GM21717 (cell line): ENCODE results near the gene BMPER.

ENCODE experiments used
- ATAC-seq: cut with Tn5 transposase; IDR thresholded peaks from one replicate; pipeline ENCODE4 v1.9.1; 2021; ENCODE audit warnings: mild to moderate bottlenecking, moderate library complexity; ENCODE audit not compliant: unreplicated experiment

Gene BMPER

DNA sequence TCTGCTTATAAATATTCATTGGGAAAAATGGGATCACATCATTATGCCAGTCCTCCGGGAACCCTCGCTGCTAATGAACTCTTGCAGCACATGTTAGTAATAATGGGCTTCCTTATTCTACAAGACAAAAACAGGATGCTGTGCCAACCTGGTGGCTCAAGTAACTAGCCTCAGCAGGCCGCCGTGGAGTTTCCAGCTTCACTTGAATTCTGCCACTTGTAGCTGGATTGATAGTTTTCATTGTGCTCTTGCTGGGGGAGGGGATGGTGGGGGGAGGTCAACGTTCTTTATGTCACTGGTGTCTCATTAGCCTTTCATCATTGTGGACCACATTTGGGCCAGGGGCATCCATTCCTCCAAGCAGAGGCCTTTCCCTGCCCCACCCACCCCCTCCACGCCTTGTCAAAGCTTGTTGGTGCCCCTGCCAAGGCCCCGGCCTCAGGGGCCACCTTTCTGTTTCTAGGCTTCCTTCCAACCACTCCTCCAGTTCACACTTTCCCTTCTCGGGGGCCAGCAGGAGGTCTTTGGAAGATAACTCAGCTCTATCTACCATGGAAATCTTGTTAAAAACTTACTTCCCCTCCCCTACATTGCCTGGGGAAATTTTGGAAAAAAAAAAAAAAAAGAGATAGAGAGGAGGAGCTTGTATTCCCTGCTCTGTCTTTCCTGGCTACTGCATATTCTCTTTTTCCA is 153.9 kb downstream of the BMPER start:
- no peak for ATAC-seq

DNA sequence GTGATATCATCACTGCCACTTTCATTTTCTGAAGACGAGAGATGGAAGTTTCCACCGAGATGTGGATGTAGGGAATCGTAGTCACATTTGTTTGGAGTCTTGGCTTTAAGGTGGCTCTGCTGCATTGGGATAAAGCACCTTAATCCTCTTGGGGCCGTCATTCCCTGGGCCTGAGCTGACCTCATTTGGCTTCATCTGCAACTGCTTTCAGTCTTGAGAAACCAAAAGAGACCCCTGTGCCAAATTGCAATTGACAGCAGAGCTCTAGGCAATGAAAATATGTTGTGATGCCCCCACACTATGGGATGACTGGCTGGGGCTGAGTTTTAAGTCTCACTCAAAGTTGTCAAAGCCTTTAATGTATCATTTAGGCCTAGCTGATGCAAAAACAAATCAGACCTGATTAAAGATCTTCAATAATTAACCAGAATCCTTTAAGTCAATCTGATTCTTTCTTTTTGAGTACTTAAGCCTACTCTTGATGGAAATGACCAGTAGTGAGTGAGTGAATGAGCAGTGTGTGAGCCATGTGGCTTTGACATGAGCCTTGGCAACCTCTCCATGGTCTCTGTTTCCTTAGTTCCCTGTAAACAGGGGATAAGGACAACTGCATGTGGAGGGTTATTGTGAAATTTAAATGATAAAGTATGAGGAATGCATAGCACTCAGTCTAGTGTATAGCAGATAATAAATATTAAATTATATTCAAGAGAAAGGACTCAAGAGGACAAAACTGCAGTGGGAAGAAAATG is 155.0 kb downstream of the BMPER start:
- no peak for ATAC-seq

DNA sequence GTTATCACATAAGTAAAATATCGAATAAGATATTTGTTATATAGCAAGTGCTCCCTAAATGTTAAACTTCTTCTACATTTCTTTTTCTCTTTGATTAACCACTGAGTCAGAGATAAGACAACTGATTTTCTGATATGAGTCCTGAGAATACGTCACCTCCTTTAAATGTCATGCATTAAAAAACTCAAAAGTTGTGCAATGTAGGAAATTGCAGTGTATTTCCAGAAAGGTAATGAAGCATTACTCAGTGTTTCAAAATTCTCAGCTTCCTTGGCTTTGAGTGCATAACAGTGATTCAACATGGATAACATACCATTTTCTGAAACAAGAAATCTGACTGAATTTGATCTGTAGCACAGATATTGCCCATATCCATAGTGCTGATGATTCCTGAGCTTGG is 155.8 kb downstream of the BMPER start:
- no peak for ATAC-seq

DNA sequence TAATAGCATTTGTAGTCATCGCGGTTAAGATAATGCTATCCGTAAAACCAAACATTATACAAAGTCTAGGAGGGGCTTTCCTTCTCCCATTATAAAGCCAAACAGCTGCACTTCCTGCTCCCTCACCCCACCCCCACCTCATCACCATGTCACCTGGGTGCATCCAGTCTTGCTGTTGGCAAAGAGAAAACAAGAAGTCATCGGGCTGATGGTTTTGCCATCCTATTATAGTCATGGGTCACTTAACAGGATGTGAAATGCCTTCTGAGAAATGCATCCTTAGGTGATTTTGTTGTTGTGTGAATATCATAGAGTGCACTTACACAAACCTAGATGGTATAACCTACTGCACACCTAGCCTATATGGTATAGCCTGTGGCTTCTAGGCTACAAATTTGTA is 157.0 kb downstream of the BMPER start:
- ATAC-seq, result no peak

DNA sequence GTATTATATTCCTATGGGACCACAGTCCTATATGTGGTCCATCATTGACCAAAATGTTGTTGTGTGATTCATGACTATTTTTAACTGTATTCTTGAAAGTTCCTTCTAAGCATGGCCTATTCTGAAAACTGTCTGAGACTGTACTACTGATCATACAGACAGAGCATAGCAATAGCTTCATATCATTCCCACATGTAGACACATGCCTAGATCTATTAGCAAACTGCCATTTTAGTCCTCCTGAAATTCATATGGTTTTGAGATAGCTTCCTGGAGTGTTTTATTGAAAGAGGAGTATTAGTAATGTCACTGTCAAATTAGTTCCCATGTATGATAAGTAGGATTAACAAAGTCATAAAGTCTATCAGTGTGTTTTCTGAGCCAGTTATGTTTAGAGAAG is 157.5 kb downstream of the BMPER start:
- no peak for ATAC-seq

DNA sequence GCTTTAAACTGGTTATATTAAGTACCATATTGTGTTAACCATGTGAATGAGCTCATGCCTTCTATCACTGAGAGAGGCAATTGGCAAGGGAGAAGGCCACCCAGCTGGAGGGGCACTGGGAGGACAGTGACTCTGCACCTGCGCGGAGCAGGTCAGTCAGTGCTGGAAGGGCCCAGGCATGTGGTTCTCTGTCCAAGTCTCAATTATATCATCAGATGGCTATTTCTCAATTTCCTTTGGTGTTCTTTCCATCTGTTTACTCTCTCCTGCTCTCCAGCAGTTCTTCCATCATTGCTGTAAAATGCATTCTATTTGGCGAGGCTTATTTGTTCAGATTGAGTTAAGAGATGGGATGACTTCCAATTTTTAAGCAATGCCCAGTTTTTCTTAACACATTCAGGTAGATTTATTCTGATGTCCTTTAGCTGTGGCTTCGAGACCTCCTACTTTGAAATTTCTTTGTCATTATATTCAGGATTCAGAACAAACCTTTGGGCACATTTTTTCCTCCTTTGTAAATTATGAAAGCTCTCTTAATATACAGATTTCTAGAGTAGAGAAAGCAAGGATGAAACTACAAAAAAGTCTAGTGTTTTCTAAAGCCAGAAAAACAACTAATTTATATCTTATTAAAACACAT is 159.3 kb downstream of the BMPER start:
- ATAC-seq, result no peak

DNA sequence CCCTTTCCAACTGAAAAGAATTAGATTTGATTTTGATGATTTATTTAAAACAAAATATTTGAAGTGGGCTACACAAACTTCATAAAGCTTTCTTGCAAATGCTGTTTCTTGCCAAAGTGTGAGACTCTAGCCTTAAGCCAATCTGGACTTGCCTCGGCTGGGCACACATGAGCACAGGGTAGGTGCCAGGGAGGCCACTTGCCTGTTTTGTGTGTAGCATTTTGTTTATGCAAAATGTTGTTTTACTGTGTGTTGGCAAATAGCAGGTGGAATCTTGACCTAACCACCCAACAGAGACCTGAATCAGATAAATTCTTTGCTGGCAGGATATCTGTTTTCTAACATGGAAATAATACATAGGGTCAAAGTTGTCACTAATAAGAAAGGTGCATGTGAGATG is 161.1 kb downstream of the BMPER start:
- no peak for ATAC-seq

DNA sequence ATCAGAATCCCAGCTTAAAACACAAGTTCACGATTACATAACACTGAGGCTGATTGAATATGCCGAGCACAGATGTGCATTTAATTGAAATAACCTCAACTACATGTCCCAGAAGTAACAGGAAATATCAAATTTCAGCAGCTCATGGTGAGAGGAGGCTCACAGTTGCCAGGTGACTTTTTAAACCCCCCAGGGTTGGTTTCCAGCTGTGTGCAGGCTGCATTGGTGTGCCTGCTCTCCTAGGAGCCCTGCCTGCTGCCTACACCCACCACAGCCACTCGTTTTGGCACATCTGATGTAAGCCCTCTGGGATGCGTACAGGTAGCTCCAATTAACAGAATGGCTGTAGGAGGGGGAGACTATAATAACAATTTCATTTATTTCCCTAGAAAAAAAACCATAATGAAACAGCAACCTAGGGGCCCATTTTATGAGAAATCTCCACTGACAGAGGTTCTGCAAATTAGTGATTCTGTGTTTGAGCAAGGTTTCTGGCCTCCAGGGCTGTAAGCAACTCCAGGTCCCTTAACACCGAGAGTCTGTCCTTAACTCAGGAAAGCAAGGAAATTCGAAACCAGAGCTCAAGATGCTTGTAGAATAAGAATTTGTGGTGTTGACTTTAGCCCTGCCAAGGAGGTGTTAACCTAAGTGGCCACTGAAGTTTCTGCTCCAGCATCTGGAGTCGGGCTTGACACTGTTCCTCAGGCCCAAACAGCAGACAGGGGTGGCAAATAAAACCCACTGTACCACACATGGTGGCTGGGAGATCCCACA is 161.9 kb downstream of the BMPER start:
- no peak for ATAC-seq

DNA sequence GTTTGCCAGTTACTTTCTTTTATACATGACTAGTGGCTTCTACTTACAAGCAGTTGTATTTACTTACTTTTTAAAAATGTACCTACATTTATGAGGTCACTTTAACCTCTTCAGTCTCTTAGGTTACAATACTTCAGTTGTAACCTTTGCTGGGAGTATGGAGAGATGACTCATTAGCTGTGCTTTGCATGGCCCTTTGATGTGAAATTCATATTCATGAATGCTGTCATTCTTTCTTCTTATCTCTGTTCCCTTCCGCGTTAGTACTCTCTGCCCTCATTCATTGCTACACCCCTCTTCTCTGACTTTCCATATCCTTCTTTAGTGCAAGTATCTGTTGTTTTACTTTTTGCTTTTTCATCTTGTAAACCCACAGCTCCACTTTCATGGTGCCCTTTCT is 164.3 kb downstream of the BMPER start:
- ATAC-seq, result no peak

DNA sequence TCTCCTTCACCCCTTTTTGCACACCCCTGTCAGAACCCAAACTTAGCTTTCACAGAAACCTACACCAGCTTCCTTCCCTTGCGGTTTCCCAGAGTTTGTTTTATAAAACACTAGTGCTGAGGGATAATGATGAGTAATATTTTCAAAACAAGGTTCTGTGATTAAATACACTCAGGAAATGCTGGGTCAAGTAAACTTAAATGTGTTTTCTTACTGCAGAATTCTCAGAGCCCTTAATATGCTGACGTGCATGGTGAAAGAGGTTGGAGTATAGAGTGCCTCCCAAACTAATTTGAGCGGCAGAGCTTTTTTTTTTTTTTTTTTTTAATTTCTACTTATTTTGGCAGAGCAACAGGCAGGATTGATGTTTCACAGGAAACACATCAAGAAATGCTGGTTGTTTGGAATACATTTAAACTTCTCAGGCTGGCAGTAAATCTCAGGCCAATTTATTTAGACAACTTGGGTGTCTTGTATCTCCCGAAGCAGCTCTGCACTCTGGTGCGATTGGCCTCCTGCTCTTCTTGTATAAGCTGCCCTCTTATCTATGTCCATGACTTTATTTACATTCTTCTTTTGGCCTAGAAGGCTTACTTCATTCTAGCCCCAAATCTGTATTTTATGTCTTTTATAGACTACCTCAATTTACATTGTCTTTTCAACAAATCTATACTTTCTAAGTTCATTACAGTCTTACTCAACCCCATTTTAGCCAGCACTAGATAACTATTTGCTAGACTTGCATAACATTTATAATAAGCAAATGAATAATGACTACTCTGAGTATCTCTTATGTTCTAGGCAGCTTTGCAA is 165.4 kb downstream of the BMPER start:
- ATAC-seq, result no peak

DNA sequence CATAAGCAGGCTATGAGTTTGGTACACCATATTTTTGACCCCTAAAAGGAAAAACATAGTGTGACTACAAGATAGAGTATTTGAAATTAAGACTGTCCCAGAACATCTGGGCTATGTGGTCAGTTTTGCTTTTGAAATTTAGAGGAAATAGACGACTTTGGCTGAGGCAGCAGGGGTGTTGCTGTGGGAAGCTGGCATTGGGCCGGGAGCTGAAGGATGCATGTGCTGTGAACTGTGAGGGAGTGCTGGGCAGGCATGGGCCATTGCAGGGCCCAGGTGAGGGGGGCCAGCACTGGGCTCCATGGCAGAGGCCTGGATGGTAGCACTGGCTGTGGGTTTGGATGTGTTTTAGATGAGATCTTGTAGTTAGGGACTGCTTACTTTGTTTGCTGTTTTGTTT is 168.3 kb downstream of the BMPER start:
- ATAC-seq, result no peak

DNA sequence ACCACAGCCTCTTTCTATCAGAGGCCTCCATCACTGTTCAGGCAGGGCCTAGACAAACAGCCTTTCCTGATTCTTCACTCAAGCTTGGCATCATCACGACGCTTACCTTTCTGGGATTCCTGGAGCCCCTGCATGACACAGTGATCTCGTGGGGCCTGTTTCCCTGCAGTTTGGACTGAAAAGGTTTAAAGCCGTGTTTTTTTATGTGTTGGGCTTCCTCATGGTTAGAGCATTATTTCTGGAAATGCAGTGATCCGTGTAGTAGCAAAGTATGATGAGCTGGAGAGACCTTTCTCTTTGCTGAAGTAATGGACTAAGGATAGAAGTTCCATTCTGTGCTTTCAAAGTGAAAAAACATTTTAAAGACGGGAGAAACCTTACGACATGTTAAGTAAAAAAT is 169.1 kb downstream of the BMPER start:
- ATAC-seq, result no peak

DNA sequence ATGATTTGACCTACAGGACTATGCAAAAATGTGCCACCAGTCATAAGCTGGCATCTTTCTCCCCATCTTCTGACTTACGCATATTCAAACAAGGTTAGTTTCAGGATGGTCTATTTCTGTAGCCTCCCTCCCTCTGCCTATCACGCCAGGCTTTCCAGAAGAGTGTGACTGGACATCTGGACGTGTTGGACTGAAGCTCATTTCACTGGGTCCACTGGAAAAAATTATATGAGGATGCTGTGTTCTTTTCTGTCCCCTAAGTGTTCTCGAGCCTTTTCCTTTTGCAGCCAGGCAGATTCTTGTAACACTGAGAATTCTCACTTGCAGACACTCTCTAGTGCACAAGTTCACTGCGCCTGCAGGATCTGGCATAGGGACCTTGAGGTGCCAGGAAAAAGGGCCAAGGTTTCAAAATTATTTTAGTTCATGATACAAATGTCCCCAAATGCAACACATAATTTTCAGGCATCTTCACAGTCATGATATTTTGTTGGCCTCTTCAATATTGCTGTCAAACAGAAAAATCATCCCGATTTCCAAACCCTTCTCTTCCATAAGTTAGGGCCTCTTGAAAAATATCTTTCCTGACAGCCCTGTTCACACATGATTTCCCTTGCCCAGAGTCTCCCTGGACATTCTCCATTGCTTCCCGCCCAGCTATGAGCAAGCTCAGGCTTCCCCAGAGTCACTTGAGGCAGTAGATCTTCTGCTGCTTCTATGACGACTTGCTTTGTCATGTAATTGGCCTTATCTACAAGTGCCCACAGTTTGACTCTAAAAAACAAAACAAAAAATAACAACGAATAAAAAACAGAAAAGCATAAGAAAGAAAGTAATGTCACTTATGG is 170.4 kb downstream of the BMPER start:
- no peak for ATAC-seq

DNA sequence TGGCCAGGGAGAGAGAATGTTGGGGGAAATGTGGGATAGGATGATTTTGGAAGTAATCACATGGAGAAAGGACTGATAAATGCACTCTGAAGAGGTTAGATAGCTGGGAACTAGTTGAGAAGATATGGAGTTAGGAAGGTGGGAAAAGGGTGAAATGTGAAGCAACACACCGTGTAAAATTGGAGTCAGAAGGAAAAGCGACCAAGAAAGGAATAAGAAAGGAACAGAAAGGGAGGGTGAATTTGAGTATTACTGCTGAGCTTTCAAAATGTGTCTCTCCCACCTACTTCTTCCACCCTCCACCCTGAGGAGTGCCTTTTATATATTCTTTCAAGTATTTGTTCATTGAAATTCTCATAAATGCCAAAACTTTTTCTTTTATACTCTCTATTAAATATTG is 171.8 kb downstream of the BMPER start:
- ATAC-seq, result no peak

DNA sequence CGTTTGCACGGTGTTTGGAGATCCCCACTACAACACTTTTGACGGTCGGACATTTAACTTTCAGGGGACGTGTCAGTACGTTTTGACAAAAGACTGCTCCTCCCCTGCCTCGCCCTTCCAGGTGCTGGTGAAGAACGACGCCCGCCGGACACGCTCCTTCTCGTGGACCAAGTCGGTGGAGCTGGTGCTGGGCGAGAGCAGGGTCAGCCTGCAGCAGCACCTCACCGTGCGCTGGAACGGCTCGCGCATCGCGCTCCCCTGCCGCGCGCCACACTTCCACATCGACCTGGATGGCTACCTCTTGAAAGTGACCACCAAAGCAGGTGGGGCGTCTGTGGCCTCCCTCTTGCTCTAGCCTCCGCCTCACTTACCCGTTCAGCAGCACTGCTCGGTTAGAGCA is 173.5 kb downstream of the BMPER start:
- ATAC-seq, result no peak

DNA sequence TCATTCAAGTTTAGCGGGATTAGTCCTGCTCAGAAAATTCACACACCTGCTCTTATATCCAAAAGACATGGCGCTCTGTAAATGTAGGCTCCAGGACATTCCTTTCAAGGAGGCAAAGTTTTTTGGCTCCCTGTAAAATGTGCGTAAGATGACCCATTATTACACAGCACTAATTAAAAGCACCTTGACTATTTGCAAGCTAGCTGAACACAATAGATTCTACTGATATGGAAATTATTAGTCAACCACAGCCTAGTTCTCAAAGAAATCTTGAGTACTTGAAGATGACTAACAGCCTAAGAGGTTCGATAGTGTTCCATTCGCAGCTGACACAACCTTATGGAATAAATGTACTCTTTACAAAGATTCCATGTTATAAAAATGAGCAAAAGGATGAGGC is 175.2 kb downstream of the BMPER start:
- ATAC-seq, result no peak

DNA sequence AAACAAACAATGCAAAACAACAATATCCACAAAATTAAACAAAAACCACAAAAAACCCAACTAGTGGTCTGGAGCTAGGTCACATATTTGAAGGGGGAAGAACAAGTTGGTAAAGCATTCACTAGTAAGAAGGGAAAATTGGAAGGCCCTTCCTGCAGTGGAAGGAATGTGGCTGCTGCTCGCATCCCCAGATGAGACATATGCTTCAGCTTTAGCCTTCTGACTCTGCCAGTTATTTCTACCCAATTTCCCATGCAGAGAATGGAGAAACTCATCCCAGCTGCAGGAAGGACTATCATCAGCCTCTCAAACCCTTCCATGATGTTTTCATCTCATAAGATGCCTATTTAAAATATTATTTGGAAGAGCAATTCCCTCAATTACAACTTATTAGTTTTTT is 176.6 kb downstream of the BMPER start:
- no peak for ATAC-seq

DNA sequence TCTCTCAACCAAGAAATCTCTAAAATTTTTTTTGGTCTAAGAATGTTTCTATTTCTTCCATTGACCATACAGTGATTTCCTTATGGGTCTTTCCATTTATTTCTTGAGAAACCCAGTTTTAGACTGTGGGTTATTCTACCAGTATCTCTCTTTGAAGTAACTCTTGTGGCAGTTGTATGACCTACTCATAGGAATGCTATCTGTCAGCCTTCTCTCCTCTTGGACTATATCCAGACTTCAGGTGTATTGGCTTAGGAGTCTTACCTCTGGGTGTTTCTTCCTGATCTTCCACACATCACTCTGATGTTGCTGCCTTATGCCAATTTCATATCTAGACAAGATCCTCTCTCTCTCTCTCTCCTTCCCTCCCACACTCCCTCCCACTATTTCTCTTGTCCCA is 178.1 kb downstream of the BMPER start:
- no peak for ATAC-seq

DNA sequence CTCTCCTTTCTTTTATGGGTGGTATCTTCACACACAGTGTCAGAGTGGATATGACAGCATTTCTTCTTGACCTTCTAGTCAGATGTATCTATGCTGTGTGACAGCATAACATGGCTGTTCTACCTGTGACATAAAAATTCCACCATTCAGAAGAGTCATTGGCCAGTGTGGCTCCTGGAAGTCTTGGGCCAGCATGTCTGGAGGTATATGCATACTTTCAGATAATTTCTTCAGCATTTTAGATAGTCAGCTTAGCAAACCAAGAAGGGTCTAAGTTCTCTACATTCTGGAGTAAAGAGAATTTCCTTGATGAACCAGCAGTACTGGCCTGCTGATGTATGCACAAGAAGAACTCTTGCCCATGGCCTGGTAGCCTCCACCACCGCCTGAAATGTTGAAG is 179.3 kb downstream of the BMPER start:
- no peak for ATAC-seq

DNA sequence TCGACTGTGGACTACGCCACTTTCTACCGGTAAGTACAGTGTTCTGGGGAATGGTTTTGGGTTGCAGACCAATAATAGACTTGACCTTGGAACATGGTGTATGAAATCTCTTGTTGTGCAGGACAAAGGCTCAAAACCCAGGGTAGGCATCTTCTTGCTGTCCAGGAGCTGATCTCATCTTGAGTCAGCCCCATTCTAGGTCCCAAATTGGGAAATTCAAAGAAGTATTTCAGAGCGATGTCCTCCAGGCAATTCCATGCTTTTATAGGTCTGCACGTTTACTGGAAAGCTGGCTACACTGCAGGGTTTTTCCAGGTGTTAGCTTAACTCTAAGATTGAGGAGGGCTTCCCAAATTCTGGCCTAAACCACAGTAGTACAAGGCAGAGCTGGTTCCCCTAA is 180.7 kb downstream of the BMPER start:
- ATAC-seq, result no peak
